GM18505 (cell line): ENCODE results near the gene CUTA.
"Not testable (repeated sequence)": the region's sequence is repeated elsewhere in the genome, so short reads cannot be mapped to it uniquely, and the experiment has no call there.

Experiments
- ATAC-seq: cut with Tn5 transposase; IDR thresholded peaks from one replicate; pipeline ENCODE4 v1.9.1; 2021; ENCODE audit not compliant: unreplicated experiment
- POLR2A ChIP-seq: IDR thresholded peaks from 4 replicates; pipeline ENCODE4 v1.6.1; 2011; ENCODE audit warnings: borderline replicate concordance; ENCODE audit not compliant: insufficient read depth, insufficient read length; ENCODE audit errors: extremely low read depth

CUTA gene

GRCh38 chr6:33391922-33392594 lies 25.8 kb downstream of the CUTA start:
- ATAC-seq = peak; percentile 11
- peak; percentile 32 for TF ChIP-seq POLR2A

- peak; percentile 87 for ATAC-seq
These were observed 26.5 kb downstream of the CUTA start, which contains the start of gene KIFC1 for GRCh38 chr6:33391278-33391921. Gene KIFC1 (plus strand): TSS chr6:33391823. CDS start chr6:33391986, 163 bp downstream.

GRCh38 chr6:33390767-33391277 lies 27.1 kb downstream of the CUTA start:
- no peak for TF ChIP-seq POLR2A
- no peak for ATAC-seq

More at GRCh38 chr6:33391278-33391921, 26.5 kb downstream of the CUTA start, which contains the start of gene KIFC1:
- peak; percentile 65 for TF ChIP-seq POLR2A

- no peak for TF ChIP-seq POLR2A
- ATAC-seq = no peak
These were observed 27.7 kb downstream of the CUTA start for GRCh38 chr6:33390173-33390572.

- no peak for TF ChIP-seq POLR2A
- ATAC-seq = no peak
These were observed 33.3 kb downstream of the CUTA start for GRCh38 chr6:33384581-33385020.

- ATAC-seq = no peak
- no peak for TF ChIP-seq POLR2A
These were observed 34.3 kb downstream of the CUTA start for GRCh38 chr6:33383427-33384185.

GRCh38 chr6:33380272-33380981 lies 37.5 kb downstream of the CUTA start:
- no peak for ATAC-seq
- no peak for TF ChIP-seq POLR2A

GRCh38 chr6:33379184-33379583 lies 38.7 kb downstream of the CUTA start:
- not testable (repeated sequence) for ATAC-seq

- TF ChIP-seq POLR2A = no peak
These were observed 40.7 kb downstream of the CUTA start for GRCh38 chr6:33377171-33377570.

GRCh38 chr6:33375143-33375671 lies 42.7 kb downstream of the CUTA start:
- no peak for TF ChIP-seq POLR2A
- no peak for ATAC-seq

More at GRCh38 chr6:33377171-33377570, 40.7 kb downstream of the CUTA start:
- ATAC-seq = no peak

- TF ChIP-seq POLR2A = no peak
- ATAC-seq = no peak
These were observed 43.7 kb downstream of the CUTA start for GRCh38 chr6:33373960-33374910.
